IMR-90 (cell line): Measurements from ENCODE around the gene APOBEC3F. TPM values are rescaled to one million over a fixed set of nuclear protein-coding genes. Genes with fewer than 3 reads are reported as not detected.
"Not testable (repeated sequence)": the region's sequence is repeated elsewhere in the genome, so short reads cannot be mapped to it uniquely, and the experiment has no call there.

ENCODE experiments used
- ATAC-seq: fragments of 200-7000 bp; cut with Tn5 transposase; 2 replicates; pipeline ENCODE4 v1.9.1; 2020; ENCODE audit warnings: low read depth, mild to moderate bottlenecking, moderate library complexity
- BruUV-seq: library from RNA; stranded (reverse); fragments of 400-500 nt; replicated peaks from 2 replicates; lab custom pipeline; 2021; lab: Mats Ljungman, UMichigan
- CTCF ChIA-PET: fragments of 300-600 bp; formaldehyde crosslinking; extraction: SDS; loops from one replicate; lab custom pipeline; 2021; ENCODE audit warnings: antibody characterized with exemption; lab: Yijun Ruan, JAX
- POLR2A ChIA-PET: fragments of 300-600 bp; sonication (Branson Sonifier 250); formaldehyde crosslinking; loops from one replicate; lab custom pipeline; 2022; ENCODE audit warnings: antibody characterized with exemption; ENCODE audit not compliant: unreplicated experiment; lab: Charles Lee
- DNase-seq: peaks from one replicate; pipeline ENCODE4 v3.0.0; 2013
- H2AFZ ChIP-seq: replicated peaks from 2 replicates; pipeline ENCODE3; 2013; ENCODE audit warnings: low read length, mild to moderate bottlenecking; ENCODE audit not compliant: poor library complexity
- H2AK5ac ChIP-seq: 2 replicates; pipeline ENCODE4 v1.6.1; 2013; ENCODE audit warnings: low read depth, low read length, inconsistent platforms
- H2AK9ac ChIP-seq: replicated peaks from 2 replicates; pipeline ENCODE3; 2013; ENCODE audit warnings: mild to moderate bottlenecking, low read depth, low read length, moderate library complexity; ENCODE audit not compliant: poor library complexity
- H2BK120ac ChIP-seq: 2 replicates; pipeline ENCODE4 v1.6.1; 2013; ENCODE audit warnings: low read depth, low read length, inconsistent platforms
- H2BK15ac ChIP-seq: 3 replicates; pipeline ENCODE4 v1.6.1; 2013; ENCODE audit warnings: low read depth, low read length, inconsistent platforms
- H2BK20ac ChIP-seq: 2 replicates; pipeline ENCODE4 v1.6.1; 2013; ENCODE audit warnings: low read depth, mild to moderate bottlenecking, inconsistent platforms, low read length, moderate library complexity
- H2BK5ac ChIP-seq: 2 replicates; pipeline ENCODE4 v1.6.1; 2013; ENCODE audit warnings: mild to moderate bottlenecking, low read depth, low read length, inconsistent platforms; ENCODE audit not compliant: poor library complexity, severe bottlenecking
- H3K14ac ChIP-seq: replicated peaks from 2 replicates; pipeline ENCODE4 v1.6.1; 2013; ENCODE audit warnings: low read depth, low read length, inconsistent platforms
- H3K18ac ChIP-seq: 2 replicates; pipeline ENCODE4 v1.6.1; 2013; ENCODE audit warnings: low read depth, low read length, control low read depth
- H3K23ac ChIP-seq: 2 replicates; pipeline ENCODE4 v1.6.1; 2013; ENCODE audit warnings: low read depth, low read length, inconsistent platforms
- H3K27ac ChIP-seq: 2 replicates; pipeline ENCODE4 v1.5.1; 2013; ENCODE audit warnings: mild to moderate bottlenecking, control low read depth, low read length; ENCODE audit not compliant: insufficient read depth
- H3K27me3 ChIP-seq: 2 replicates; pipeline ENCODE4 v1.6.1; 2013; ENCODE audit warnings: low read length; ENCODE audit not compliant: control insufficient read depth, insufficient read depth
- H3K36me3 ChIP-seq: 2 replicates; pipeline ENCODE4 v1.6.1; 2013; ENCODE audit warnings: low read length, mixed read lengths; ENCODE audit not compliant: control insufficient read depth, insufficient read depth
- H3K4ac ChIP-seq: 2 replicates; pipeline ENCODE4 v1.6.1; 2013; ENCODE audit warnings: low read depth, low read length, inconsistent platforms
- H3K4me1 ChIP-seq: 2 replicates; pipeline ENCODE4 v1.6.1; 2013; ENCODE audit warnings: low read length, mixed read lengths; ENCODE audit not compliant: control insufficient read depth, insufficient read depth
- H3K4me2 ChIP-seq: 2 replicates; pipeline ENCODE4 v1.6.1; 2013; ENCODE audit warnings: low read depth, mild to moderate bottlenecking, control low read depth, low read length, moderate library complexity
- H3K4me3 ChIP-seq: 2 replicates; pipeline ENCODE4 v1.5.1; 2013; ENCODE audit warnings: low read depth, mild to moderate bottlenecking, control low read depth, low read length, moderate library complexity; ENCODE audit not compliant: insufficient read depth
- H3K56ac ChIP-seq: 2 replicates; pipeline ENCODE4 v1.6.1; 2013; ENCODE audit warnings: low read length, inconsistent platforms; ENCODE audit not compliant: insufficient read depth; ENCODE audit errors: extremely low read depth
- H3K79me1 ChIP-seq, 2 experiments: 2 replicates each; pipeline ENCODE4 v1.6.1; 2013; ENCODE audit warnings: low read length in 2 of 2, inconsistent platforms in 1 of 2, low read depth in 1 of 2
- H3K9ac ChIP-seq: 2 replicates; pipeline ENCODE4 v1.6.1; 2013; ENCODE audit warnings: low read depth, low read length, control low read depth
- H3K9me1 ChIP-seq: 2 replicates; pipeline ENCODE4 v1.6.1; 2013; ENCODE audit warnings: low read length, inconsistent platforms; ENCODE audit not compliant: insufficient read depth
- H3K9me3 ChIP-seq: 2 replicates; pipeline ENCODE4 v1.6.1; 2013; ENCODE audit warnings: low read length; ENCODE audit not compliant: control insufficient read depth, insufficient read depth
- H4K20me1 ChIP-seq: 2 replicates; pipeline ENCODE4 v1.6.1; 2013; ENCODE audit warnings: low read length, inconsistent platforms; ENCODE audit not compliant: insufficient read depth
- H4K5ac ChIP-seq: 2 replicates; pipeline ENCODE4 v1.6.1; 2013; ENCODE audit warnings: mild to moderate bottlenecking, low read depth, low read length, control low read depth
- H4K8ac ChIP-seq, 2 experiments: 2 replicates each; pipeline ENCODE4 v1.6.1; 2013; ENCODE audit warnings: low read depth in 2 of 2, low read length in 2 of 2, control low read depth in 1 of 2, inconsistent platforms in 1 of 2
- H4K91ac ChIP-seq: 2 replicates; pipeline ENCODE4 v1.6.1; 2013; ENCODE audit warnings: low read depth, low read length, inconsistent platforms; ENCODE audit not compliant: insufficient read depth
- BHLHE40 ChIP-seq: fragments of 150-350 bp; IDR thresholded peaks from 2 replicates; pipeline ENCODE4 v1.6.1; 2016; ENCODE audit warnings: mild to moderate bottlenecking, low read depth, low read length
- CEBPB ChIP-seq: IDR thresholded peaks from 2 replicates; pipeline ENCODE4 v1.6.1; 2012; ENCODE audit warnings: low read depth, low read length, improper control_type of control experiment
- ELK1 ChIP-seq: fragments of 150-350 bp; IDR thresholded peaks from 2 replicates; pipeline ENCODE4 v1.6.1; 2016; ENCODE audit warnings: low read depth, mild to moderate bottlenecking, low read length, moderate library complexity, borderline replicate concordance
- MXI1 ChIP-seq: IDR thresholded peaks from 2 replicates; pipeline ENCODE4 v1.6.1; 2012; ENCODE audit warnings: low read depth, mild to moderate bottlenecking, low read length, moderate library complexity, borderline replicate concordance
- RAD21 ChIP-seq: IDR thresholded peaks from 2 replicates; pipeline ENCODE4 v1.6.1; 2012; ENCODE audit warnings: low read length, improper control_type of control experiment
- whole genome bisulfite sequencing, 2 experiments: methylation state at CpG; one replicate each; pipeline versions ENCODE4 v1.1.5 to v1.1.7; 2013; ENCODE audit warnings: missing lambda C conversion rate in 2 of 2; ENCODE audit not compliant: insufficient read length in 1 of 2; ENCODE audit errors: extremely low coverage in 2 of 2; 5-methylcytosine and 5-hydroxymethylcytosine counted together
- dilution Hi-C: fragments of 300-500 bp; cut with HindIII; formaldehyde crosslinking; loops from one replicate; pipeline ENCODE4 v1.14.3; 2018; ENCODE audit warnings: low sequenced_read_pairs; ENCODE audit not compliant: unreplicated experiment
- in situ Hi-C: fragments of 300-500 bp; cut with MboI; formaldehyde crosslinking; loops from 3 replicates; pipeline ENCODE4 v1.14.3; 2019; ENCODE audit warnings: low sequenced_read_pairs, inconsistent platforms, mixed read lengths
- intact Hi-C: fragments of 100-400 bp; cut with micrococcal nuclease; formaldehyde crosslinking; loops from 2 replicates; pipeline ENCODE4 v1.10.0; 2022
- polyA plus RNA-seq, 3 experiments: library from polyadenylated mRNA; depleted of rRNA; stranded (reverse); fragments of >200 nt; gene quantifications; 2 replicates each; pipeline ENCODE4 v1.2.3, GENCODE V29; 2012; ENCODE audit warnings: low replicate concordance in 1 of 3
- total RNA-seq: library from RNA; depleted of rRNA; stranded (reverse); fragments of >200 nt; gene quantifications from 2 replicates; pipeline ENCODE4 v1.2.3, GENCODE V29; 2012

Gene APOBEC3F
- total and polyA plus RNA-seq, 2 of the 4 experiments (the other 2 are of a cell fraction), result 3.4 to 8.3 TPM

DNA sequence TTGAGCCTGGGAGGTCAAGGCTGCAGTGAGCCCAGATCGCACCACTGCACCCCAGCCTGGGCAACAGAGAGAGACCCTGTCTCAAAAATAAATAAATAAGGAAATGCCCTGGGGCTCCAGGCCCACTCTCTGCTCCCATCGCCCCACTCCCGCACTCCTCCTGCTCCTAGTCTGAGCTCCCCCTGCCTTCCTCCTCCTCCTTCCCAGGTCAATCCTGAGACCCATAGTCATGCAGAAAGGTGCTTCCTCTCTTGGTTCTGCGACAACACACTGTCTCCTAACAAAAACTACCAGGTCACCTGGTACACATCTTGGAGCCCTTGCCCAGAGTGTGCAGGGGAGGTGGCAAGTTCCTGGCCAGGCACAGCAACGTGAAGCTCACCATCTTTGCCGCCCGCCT is 29.5 kb downstream of the APOBEC3F start:
- Histone ChIP-seq H3K18ac (no peak overlapping the region), H3K9me3 (no peaks in the 10 kb centered on the region), H3K27me3 (peaks cover 25% of the 10 kb centered on the region), H3K14ac (no peak overlapping the region), H2BK5ac (no peak overlapping the region), H3K4me2 (no peak overlapping the region), H3K56ac (no peak overlapping the region), H4K91ac (no peak overlapping the region), H2AFZ (no peak overlapping the region), H3K36me3 (no peaks in the 10 kb centered on the region), H4K8ac (no peak overlapping the region), H3K9me1 (no peaks in the 10 kb centered on the region), H2BK15ac (no peak overlapping the region), H3K4me3 (no peak overlapping the region), H4K5ac (no peak overlapping the region), H3K4ac (no peak overlapping the region), H3K9ac (no peak overlapping the region), H3K4me1 (no peaks in the 10 kb centered on the region), H2AK5ac (no peak overlapping the region), H2AK9ac (no peak overlapping the region), H3K79me1 (no peaks in the 10 kb centered on the region), H3K27ac (no peak overlapping the region), H2BK120ac (no peak overlapping the region), H3K23ac (no peak overlapping the region), H4K20me1 (no peaks in the 10 kb centered on the region), H2BK20ac (no peak overlapping the region)
- no peak for TF ChIP-seq RAD21
- TF ChIP-seq MXI1, result no peak
- TF ChIP-seq ELK1, result no peak
- no peak for TF ChIP-seq BHLHE40
- TF ChIP-seq CEBPB, result no peak
- no peak for ATAC-seq
- ChIA-PET POLR2A (no interaction called here), CTCF (no interaction called here)
- in situ Hi-C loops, result no loop called here
- DNase-seq, result no peak
- dilution Hi-C loops, result no loop called here
- 100% methylated on average over 2 of the region's 7 CpGs; no CpG with 5 or more reads in 1 of the 2 experiments for WGBS, 2 experiments
- BruUV-seq, result no TSS peak
- intact Hi-C loops, result no loop called here

GRCh38 chr22:39072581-39072981 is 31.9 kb downstream of the APOBEC3F start:
- POLR2A ChIA-PET, H3K9me3 ChIP-seq, H3K4me3 ChIP-seq, CTCF ChIA-PET, H3K56ac ChIP-seq, H3K36me3 ChIP-seq, H3K4me1 ChIP-seq, H3K4me2 ChIP-seq, H2AK5ac ChIP-seq, H3K14ac ChIP-seq, H3K18ac ChIP-seq, H2BK120ac ChIP-seq, DNase-seq, ATAC-seq, H4K91ac ChIP-seq, in situ Hi-C loops, H3K4ac ChIP-seq, H4K8ac ChIP-seq, dilution Hi-C loops, H3K9me1 ChIP-seq, intact Hi-C loops, BruUV-seq, H2BK20ac ChIP-seq, H3K23ac ChIP-seq, H3K27ac ChIP-seq, H2AFZ ChIP-seq, H4K5ac ChIP-seq, H2BK5ac ChIP-seq, H2AK9ac ChIP-seq, H3K79me1 ChIP-seq, H3K9ac ChIP-seq, H4K20me1 ChIP-seq, H2BK15ac ChIP-seq: not testable (repeated sequence)
- no CpG with 5 or more reads among the region's 7 CpGs for WGBS, 2 experiments
- peaks cover 20% of the 10 kb centered on the region for H3K27me3 ChIP-seq
